Stimulated activated CD4-positive, alpha-beta T cell treated with anti-CD3 and anti-CD28 coated beads, Interleukin-4, amount 100 ng/mL, for 1 hour (primary cell): Measurements from ENCODE around the gene CHIC2.
"Not testable (repeated sequence)": the region's sequence is repeated elsewhere in the genome, so short reads cannot be mapped to it uniquely, and the experiment has no call there.

ENCODE experiments used
- DNase-seq: peaks from one replicate; pipeline ENCODE4 v3.0.0-alpha.2; 2020

The CHIC2 gene

DNA sequence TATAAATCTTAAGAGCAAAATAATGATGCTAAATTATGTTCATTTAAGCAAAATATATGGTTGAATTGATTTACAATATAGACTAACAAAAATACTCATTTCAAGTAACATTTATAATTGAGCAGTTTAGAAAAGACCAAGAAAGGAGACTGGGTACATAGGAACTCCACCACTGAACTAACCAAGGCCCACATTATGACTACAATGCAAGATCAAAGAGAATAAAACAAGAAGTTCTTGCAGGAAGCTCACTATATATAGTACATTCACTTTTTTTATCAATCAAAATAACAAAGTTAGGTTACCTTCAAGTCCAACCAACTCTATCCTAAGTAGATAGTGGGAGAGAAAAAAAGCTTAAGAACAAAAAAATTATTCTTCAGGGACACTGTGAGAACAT lies 8.0 kb downstream of the CHIC2 start:
- DNase-seq: no peak

DNA sequence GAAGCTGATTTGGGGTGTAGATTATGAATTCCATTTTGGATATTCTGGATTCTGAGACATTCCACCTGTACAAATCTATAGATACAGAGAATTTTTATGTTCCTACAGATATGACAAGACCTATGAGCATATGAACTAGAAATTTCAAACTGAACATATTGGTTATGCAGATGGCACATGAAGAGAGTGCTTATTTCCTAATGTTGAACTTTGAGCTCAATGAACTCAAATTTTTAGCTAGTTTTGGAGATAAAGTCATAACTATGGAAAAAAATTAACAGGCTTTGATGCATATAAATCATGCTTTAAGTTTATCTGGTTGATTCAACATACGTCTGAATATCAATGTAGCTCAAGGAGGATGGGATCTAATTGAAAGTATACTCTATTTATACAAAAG lies 8.9 kb downstream of the CHIC2 start:
- no peak for DNase-seq

DNA sequence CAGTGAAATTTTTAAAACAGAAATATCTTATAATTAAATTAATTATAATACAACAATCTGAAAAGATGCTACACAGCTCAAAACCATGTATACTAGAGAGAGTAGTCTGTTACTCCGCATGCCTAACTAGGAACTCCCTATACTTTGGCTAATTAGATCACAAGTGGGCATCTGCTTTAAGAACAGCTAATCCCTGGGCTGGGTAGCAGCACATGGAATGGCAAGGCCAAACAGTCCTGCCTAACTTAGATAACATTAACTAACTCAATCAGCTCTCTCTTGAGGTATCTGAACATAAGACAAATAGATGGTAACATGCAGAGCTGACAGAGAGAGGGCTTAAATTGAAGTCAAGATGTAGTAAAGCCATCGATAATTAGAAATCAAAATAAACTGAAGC lies 9.9 kb downstream of the CHIC2 start:
- DNase-seq: no peak

DNA sequence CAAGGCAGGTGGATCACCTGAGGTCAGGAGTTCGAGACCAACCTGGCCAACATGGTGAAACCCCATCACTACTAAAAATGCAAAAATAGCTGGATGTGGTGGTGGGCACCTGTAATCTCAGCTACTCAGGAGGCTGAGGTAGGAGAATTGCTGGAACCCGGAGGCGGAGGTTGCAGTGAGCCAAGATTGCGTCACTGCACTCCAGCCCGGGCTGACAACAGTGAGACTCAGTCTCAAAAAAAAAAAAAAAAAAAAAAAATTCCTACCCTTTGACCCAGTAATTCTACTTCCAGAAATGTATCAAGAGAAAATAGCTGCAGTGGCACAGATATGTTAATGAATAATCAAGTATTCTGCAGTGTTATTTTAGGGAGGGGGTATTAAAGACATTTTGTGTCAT lies 11.1 kb downstream of the CHIC2 start:
- DNase-seq: not testable (repeated sequence)

DNA sequence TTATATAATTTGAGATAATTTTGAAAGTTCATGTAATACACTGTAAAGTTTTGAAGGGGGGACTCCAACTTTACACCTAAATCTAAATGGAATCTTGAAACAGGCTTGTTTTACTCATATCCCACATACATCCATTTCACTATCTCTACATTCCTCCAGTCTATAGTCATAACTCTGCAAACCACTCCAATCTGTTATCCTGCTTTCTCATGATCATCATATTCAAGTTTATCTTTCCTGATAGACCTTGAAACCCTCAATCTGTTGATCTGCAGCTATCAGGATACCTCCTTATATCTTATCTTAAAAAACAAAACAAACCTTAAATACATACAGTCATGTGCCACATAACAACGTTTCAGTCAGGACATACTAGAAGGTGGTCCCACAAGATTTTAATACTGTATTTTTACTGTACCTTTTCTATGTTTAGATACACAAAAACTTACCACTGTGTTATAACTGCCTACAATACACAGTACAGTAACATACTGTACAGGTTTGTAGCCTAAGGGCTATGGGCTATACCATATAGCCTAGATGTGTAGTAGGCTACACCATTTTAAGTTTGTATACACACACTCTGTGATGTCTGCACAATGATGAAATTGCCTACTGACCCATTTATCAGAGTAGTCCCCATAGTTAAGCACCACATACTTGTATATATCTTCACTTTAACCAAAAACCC lies 14.0 kb downstream of the CHIC2 start:
- no peak for DNase-seq

DNA sequence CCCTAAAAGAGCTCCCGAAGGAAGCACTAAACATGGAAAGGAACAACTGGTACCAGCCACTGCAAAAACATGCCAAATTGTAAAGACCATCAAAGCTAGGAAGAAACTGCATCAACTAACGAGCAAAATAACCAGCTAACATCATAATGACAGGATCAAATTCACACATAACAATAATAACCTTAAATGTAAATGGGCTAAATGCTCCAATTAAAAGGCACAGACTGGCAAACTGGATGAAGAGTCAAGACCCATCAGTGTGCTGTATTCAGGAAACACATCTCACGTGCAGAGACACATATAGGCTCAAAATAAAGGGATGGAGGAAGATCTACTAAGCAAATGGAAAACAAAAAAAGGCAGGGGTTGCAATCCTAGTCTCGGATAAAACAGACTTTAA lies 20.8 kb downstream of the CHIC2 start:
- DNase-seq: not testable (repeated sequence)

DNA sequence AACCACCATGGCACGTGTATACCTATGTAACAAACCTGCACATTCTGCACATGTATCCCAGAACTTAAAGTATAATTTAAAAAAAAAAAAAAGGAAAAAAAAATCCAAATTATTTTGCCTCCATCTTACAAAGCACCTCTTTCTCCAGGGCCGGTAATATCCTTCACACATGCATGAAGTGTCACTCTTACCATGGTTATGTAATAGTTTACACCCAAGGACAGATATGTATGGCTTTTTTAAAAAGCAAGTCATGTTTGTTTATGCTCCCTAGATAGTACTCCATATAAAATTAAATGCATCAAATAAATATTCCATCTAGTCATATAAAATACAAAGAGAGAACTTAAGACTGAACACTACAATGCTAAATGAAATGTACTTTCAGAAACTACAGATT lies 22.5 kb downstream of the CHIC2 start:
- no peak for DNase-seq

DNA sequence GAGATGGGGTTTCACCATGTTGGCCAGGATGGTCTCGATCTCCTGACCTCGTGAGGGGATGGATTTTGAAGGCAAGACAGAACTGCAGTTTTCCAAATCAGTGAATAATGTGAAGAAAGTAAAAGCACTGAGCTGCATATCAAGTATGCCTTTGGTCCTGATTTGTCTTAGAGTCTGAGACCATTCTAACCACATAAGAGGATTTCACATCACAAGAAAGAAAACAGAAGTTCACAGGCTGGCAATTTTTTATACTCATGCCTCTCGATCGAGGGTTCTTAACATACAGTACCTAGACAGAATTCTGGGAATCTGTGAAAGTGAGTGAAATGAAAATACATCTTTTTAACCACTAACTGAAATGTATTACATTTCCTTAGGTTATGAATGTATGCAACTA lies 23.3 kb downstream of the CHIC2 start:
- no peak for DNase-seq

DNA sequence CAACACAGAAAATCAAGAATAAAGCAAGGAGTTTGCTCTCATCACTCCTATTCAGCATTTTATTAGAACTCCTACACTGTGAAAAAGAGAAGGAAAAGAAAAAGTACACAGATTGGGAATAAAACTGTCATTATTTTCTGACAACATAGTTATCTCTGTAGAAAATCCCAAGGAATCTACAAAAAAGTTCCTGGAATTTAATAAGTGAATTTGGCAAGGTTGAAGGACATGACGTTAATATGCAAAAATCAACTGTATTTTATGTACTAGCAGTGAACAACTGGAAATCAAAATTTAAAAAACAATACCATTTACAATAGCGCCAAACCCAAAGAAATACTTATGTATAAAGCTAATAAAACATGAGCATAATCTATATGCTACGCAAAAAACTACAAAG lies 26.3 kb downstream of the CHIC2 start:
- DNase-seq: no peak

DNA sequence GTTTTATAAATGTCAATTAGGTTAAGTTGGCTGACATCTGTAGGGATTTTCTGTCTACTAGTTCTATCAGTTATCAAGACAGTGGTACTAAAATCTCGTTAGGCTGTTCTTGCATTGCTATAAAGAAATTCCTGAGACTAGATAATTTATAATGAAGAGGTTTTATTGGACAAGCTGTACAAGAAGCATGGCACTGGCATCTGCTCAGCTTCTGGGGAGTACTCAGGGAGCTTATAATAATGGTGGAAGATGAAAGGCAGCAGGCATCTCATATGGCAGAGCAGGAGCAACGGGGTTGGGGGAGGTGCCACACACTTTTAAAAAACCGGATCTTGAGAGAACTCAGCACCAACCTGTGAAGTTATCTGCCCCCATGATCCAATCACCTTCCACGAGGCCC lies 28.2 kb downstream of the CHIC2 start:
- DNase-seq: no peak

DNA sequence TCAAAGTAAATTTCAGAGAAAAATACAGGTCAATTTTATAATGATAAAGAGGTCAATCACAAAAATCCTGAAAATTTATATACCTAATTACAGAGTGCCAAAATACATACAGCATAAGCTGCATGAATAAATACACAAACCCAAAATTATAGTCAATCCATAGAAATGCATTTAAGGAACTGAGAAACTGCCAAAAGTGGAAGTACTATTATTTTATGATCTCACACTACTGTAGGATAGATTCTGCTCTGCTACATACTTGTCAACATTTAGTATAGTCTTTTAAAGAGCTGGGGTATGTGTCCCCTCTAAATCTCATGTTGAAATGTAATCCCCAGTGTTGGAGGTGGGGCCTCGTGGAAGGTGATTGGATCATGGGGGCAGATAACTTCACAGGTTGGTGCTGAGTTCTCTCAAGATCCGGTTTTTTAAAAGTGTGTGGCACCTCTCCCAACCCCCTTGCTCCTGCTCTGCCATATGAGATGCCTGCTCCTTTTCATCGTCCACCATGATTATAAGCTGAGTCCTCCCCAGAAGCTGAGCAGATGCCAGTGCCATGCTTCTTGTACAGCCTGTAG lies 31.8 kb downstream of the CHIC2 start:
- DNase-seq: no peak

DNA sequence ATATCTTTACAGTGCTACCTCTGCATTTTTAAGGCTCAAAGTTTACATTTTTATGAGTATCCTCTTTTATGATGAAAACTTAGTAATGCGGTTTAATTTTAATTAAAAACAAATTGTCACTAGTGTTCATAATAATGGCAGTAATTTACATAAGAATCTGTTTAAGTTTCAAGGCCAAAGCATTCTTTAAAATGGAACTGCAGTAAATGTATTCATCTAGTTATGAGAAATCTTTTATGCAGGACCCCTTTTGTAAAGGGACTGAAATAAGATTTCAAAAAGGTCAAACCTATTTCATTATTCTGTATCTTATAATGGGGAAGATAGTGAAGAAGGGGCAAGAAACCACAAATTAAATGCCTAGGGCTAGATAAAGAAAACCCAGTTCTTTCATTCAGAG lies 37.1 kb downstream of the CHIC2 start:
- DNase-seq: no peak

DNA sequence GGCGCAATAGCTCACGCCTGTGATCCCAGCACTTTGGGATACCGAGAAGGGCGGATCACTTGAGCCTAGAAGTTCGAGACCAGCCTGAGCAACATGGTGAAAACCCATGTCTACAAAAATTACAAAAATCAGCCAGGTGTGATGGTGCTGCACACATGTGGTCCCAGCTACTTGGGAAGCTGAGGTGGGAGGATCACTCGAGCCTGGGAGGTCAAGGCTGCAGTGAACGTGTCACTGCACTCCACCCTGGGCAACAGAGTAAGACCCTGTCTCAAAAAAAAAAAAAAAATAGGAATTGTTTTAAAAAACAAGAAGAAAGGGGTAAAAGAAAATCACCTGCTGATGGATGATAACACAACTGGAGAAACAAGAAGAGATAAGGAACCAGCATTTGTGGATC lies 38.8 kb downstream of the CHIC2 start:
- DNase-seq: no peak

DNA sequence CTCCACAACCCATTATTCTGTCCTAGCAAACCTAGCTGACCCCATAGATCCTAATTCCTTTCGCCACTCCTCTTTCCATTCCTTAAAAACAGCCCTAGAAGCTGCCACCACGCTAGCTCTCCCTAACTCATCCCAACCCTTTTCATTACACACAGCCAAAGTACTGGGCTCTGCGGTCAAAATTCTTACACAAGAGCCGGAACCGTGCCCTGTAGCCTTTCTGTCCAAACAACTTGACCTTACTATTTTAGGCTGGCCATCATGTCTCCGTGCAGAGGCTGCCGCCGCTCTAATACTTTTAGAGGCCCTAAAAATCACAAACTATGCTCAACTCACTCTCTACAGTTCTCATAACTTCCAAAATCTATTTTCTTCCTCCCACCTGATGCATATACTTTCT lies 41.4 kb downstream of the CHIC2 start:
- DNase-seq: not testable (repeated sequence)

DNA sequence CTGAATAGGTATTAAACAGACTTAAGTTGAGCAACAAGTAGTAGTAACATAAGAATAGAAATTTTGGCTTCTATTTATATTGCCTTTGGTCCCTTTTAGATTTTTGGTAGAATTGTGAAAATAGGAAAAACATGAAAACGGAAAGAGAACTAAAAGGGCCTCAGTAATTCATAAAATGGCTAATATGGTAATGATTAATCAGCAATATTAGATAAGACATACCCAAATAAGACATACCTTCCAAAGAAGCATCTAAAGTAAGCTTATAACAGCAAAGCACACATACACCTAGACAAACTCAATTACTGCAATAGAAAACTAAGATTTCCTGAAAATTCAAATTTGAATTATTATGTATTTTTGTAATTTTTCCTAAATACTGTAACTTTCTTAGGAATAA lies 46.4 kb downstream of the CHIC2 start:
- DNase-seq: no peak

DNA sequence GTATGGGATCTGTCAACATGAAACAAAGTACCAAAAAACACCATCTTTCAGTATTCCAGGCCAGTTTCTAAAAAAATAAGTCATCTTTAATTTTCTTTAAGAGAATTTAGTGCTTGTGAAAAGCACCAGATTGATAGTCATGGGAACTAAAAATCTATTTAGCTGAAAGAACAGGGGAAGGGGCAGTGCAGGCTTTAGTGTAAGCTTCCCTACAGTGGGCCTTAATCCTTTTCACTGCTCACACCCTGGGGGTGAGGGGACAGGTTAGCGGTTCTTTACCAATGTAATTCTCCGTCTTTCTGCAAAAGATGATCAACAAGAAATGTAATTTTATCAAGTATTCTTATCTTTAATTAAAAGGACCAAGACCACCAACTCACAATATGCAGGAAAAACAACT lies 47.1 kb downstream of the CHIC2 start:
- no peak for DNase-seq

DNA sequence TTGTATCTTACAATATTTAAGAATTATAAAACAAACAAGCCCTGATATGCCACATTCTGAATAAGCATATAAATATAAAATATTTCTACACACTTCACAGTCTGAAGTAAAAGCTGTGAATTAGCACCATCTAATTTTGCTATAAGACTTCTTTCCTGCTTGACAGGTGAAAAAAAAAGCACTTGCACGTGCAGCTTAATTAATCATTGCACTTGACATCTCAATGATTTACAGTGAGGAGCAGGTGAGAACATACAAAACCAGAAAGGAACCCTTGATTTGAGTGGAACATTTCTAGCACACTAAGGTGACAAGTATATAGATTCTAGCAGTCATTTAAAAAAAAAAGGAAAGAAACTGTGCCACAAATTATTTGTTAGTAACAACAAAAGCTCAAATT lies 47.9 kb downstream of the CHIC2 start:
- DNase-seq: no peak

DNA sequence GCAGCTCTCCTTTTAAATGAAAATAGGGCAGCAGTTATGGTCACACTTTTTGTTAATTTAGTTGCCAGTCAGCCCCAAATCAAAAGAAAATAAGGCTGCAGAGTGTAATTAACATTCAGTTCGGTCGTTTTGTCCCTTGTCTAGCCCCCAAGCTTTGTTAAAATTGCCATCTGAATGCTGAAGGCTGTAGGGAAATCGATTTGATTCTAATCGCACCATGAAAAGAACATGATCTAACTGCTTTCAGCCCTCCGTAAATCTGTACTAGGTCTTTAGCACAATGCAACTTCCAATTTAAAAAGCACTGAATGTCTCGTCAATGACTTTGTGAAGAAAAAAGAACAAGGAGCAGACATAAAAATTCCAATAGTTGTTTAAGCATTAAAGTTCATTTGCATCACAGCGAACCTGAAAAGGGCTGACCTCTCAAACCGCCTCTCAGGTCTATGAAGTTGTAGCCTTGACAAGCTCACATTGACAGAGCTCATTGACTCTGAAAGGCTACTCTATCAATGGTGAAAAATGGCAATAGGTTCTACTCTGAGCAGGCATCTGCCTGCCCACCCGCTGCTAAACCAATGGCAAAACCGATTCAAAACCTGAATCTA lies 48.9 kb downstream of the CHIC2 start:
- DNase-seq: no peak

DNA sequence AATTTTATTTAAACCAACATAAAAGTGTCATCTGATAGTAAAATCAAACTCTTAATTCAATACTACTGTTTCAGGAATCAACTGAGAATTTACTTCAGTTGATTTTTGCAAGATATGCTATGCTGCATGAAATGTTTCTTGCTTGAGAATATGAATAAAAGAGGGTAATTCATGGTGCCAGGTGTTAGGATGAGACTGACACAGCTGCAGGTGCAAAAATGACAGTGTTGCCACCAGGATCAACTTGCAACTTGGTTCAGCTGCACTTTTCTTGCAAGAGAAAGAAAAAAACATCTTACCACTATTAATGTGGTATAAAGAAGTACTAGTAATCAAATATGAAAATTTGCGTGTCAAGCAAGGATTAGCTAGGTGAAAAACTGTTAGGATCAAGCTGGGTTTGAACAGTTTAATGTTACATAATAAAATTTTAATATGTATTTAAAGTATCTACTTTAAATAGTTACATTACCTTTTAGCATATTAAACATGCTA lies 49.7 kb downstream of the CHIC2 start:
- no peak for DNase-seq

DNA sequence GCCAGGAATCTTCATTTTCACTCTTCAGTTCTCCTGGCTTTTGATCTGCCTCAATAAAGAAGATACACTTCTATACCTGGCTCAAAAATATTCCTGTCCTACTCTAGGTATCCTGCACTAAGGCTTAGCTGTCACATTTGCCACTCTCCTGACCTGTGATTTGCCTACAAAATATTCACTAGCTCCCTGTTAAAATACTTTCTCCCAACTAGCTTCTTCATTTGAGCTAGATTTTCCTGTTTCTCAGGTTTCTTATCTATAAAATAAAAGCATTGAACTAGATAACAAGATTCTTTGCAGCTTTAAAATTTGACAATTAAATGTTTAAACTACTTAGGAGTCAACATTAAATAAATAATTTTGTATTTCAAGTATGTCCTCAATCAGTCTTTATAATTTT lies 53.2 kb downstream of the CHIC2 start:
- no peak for DNase-seq

DNA sequence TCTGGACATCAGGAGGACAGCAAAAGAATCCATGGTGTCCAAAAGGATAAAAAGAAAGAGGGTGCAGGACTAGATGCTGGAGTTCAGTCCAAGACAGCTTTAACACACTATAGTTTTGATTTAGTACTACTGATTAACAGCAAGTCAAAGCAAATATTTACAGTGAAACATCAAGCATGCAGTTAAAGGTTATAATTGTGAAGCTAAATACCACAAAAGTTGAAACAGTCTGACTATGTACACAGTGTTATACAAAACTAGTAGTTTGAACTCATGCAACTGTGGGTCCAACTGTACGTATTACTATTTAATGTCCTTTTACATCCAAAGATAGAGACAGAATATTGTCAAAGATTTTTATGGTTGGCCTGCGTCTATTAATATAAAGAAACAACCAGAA lies 57.6 kb downstream of the CHIC2 start:
- no peak for DNase-seq

DNA sequence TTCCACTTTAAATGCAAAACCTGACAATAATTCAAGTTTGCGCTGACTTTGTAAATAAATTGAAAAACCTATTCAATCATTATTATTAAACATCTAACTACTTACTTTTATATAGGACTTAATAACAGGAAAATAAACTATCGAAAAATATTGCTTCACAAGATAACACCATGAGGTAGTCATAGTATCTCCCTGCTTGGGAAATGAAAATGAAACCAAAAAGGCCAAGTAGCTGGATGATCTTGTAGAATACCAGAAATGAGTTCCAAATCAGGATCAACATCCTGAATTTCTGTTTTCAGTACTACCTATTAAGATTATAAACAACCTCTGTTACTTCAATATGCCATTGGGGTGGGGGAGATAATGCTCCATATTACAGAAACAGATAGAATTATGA lies 58.9 kb downstream of the CHIC2 start:
- no peak for DNase-seq

DNA sequence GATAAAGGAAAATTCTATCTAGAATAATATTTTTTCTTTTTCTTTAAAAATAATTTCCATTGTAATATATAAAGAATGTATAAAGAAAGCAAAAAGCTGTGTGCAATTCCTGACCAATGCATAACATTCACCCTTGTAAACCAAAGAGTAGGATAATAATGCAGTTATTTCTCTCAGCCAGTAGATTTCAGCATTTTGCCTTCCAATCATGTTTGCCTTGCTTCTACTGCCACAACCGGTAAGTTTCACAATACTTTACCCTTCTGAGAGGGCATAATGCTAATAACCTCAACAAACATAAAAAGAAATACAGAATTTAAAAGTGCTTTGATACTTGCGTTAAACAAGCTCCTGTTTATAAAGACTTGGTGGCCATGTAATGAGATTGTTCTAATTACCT lies 59.9 kb downstream of the CHIC2 start:
- DNase-seq: no peak

DNA sequence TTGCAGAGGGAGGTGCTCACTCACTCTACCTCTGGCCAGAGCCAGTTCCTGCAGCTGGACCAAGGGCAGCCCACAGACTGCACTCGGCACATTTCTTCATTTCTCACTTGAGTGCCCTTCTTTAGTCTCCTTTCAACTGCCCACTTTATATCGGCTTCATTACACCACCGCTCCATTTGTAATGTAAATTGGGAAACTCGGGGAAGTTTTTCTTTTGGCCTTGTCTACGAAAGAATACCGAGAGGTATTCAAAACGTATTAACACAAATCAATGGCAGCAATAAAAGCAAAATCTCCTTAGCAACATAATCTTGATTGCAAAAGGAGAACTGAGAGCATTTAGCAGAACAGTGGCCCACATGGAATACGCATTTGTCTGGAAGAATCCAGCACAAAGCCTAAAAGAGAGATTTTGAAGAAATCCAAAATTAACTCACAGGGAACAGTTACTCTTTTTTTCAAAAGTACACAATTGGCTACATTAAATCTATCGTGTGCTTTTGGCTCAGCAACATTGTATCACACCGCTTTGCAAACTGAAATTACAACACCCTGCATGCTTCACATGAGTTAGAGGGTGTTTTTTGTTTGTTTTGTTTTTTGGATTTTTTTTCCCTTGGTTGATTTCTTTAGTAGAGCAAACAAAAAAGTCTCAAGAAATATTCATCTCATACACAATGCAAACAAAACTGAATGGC lies 62.6 kb downstream of the CHIC2 start:
- DNase-seq: no peak
